Tibial nerve (tissue), 4 donors: ENCODE data around the gene ATP5F1D.

Source experiments
- CTCF ChIP-seq, 5 experiments: fragments of 200-600 bp in 3 of 5; fragments of 450-650 bp in 2 of 5; sonication (generic) in 3 of 5; IDR thresholded peaks; one replicate each; pipeline ENCODE4 v1.5.1; 2016 to 2019; ENCODE audit warnings: antibody characterized with exemption in 5 of 5, mild to moderate bottlenecking in 3 of 5, moderate library complexity in 2 of 5
- EP300 ChIP-seq, 2 donors: sonication (generic); formaldehyde crosslinking; IDR thresholded peaks; one replicate each; pipeline ENCODE4 v1.6.1; 2017; ENCODE audit warnings: antibody characterized with exemption in 2 of 2, mild to moderate bottlenecking in 1 of 2
- POLR2A ChIP-seq, 2 donors: fragments of 450-650 bp; IDR thresholded peaks; one replicate each; pipeline ENCODE4 v1.6.1; 2017; ENCODE audit warnings: antibody characterized with exemption in 2 of 2, mild to moderate bottlenecking in 2 of 2, moderate library complexity in 2 of 2

GRCh38 chr19:1280636-1281568 is 39.4 kb downstream of the ATP5F1D start:
- no peak for TF ChIP-seq POLR2A (IDR thresholded peaks at IDR 0.05)
- TF ChIP-seq CTCF (IDR thresholded peaks at IDR 0.05): no peak
- TF ChIP-seq EP300 (IDR thresholded peaks at IDR 0.05): no peak
